Transverse colon (tissue), 4 donors: ENCODE measurements around the gene NID1. TPM values are rescaled to one million over a fixed set of nuclear protein-coding genes. Genes with fewer than 3 reads are reported as not detected.

Source experiments
- DNase-seq: peaks from one replicate; pipeline ENCODE4 v3.0.0-alpha.2; 2019
- H3K27ac ChIP-seq, 4 donors: fragments of 200-600 bp; sonication (generic); 2 replicates each; pipeline ENCODE4 v1.5.1; 2016 to 2018; ENCODE audit warnings: inconsistent platforms in 4 of 4
- H3K27me3 ChIP-seq: fragments of 200-600 bp; sonication (generic); 2 replicates; pipeline ENCODE4 v1.5.1; 2017; ENCODE audit warnings: inconsistent platforms
- H3K36me3 ChIP-seq, 4 donors: fragments of 200-600 bp; sonication (generic); 2 replicates each; pipeline ENCODE4 v1.5.1; 2017 to 2019; ENCODE audit warnings: inconsistent platforms in 4 of 4
- H3K4me1 ChIP-seq, 4 donors: fragments of 200-600 bp; sonication (generic); 2 replicates each; pipeline ENCODE4 v1.5.1; 2017 to 2020; ENCODE audit warnings: inconsistent platforms in 4 of 4
- H3K4me3 ChIP-seq, 4 donors: fragments of 200-600 bp; sonication (generic); 1 replicate in 1 of 4; 2 replicates in 3 of 4; pipeline versions ENCODE4 v1.5.1 to v1.6.1; 2017 to 2019; ENCODE audit warnings: inconsistent platforms in 4 of 4
- H3K9me3 ChIP-seq, 2 donors: fragments of 200-600 bp; sonication (generic); 2 replicates each; pipeline ENCODE4 v1.5.1; 2017 to 2019; ENCODE audit warnings: inconsistent platforms in 2 of 2
- CTCF ChIP-seq, 5 experiments: fragments of 200-600 bp in 3 of 5; fragments of 450-650 bp in 2 of 5; sonication (generic) in 3 of 5; IDR thresholded peaks; 1 replicate in 2 of 5; 2 replicates in 3 of 5; pipeline ENCODE4 v1.5.1; 2016 to 2017; ENCODE audit warnings: antibody characterized with exemption in 5 of 5, inconsistent platforms in 3 of 5, mild to moderate bottlenecking in 2 of 5, moderate library complexity in 1 of 5
- EP300 ChIP-seq: sonication (generic); formaldehyde crosslinking; IDR thresholded peaks from one replicate; pipeline ENCODE4 v1.6.1; 2017; ENCODE audit warnings: antibody characterized with exemption, low read depth
- POLR2A ChIP-seq: fragments of 450-650 bp; IDR thresholded peaks from one replicate; pipeline ENCODE4 v1.6.1; 2016; ENCODE audit warnings: antibody characterized with exemption, mild to moderate bottlenecking, moderate library complexity
- POLR2AphosphoS5 ChIP-seq, 3 donors: sonication (generic); formaldehyde crosslinking; IDR thresholded peaks; one replicate each; pipeline ENCODE4 v1.6.1; 2016; ENCODE audit warnings: antibody characterized with exemption in 3 of 3
- WGBS, 2 donors: methylation state at CpG; one replicate each; pipeline ENCODE4 v1.1.5; 2018; ENCODE audit warnings: low coverage in 1 of 2; 5-methylcytosine and 5-hydroxymethylcytosine counted together
- in situ Hi-C, 4 donors: fragments of 200-750 bp; cut with MboI; loops; one replicate each; pipeline versions ENCODE4 v1.15.0 to v1.15.1; 2017; ENCODE audit warnings: low sequenced_read_pairs in 3 of 4, low pct_ligation_motif_present in 1 of 4, low pct_unique_long_range_greater_than_20kb in 1 of 4
- intact Hi-C: fragments of 100-400 bp; cut with DNase I; formaldehyde crosslinking; loops from one replicate; pipeline ENCODE4 v1.15.1; 2023; ENCODE audit warnings: low total_unique reads
- total RNA-seq, 4 donors: library from RNA; depleted of rRNA; stranded (reverse); fragments of >200 nt; gene quantifications; one replicate each; pipeline ENCODE4 v1.1.0, GENCODE V29; 2016

Gene NID1
- total RNA-seq, 4 donors from 2014 or later, result 42.7 to 133 (median 63.5) TPM

GRCh38 chr1:235989105-235989504 lies 75.8 kb downstream of the NID1 start:
- WGBS, 2 donors, result 75% methylated on average over 1 of the region's 1 CpG; no CpG with 5 or more reads in 1 of the 2 donors
- no peaks in the 10 kb centered on the region for H3K27me3 ChIP-seq
- H3K27ac ChIP-seq, result no peak overlapping the region
- H3K4me1 ChIP-seq, result peaks cover 0 to 9% (median 4%) of the 10 kb centered on the region in 4 donors
- peaks cover 0 to 15% (median 6%) of the 10 kb centered on the region in 4 donors for H3K36me3 ChIP-seq
- DNase-seq, result no peak
- H3K4me3 ChIP-seq, result no peak overlapping the region
- TF ChIP-seq EP300 (no peak), CTCF (IDR thresholded peaks at IDR 0.05) (no peak), POLR2A (no peak), POLR2AphosphoS5 (IDR thresholded peaks at IDR 0.05) (no peak)
- intact Hi-C loops (no loop called here), in situ Hi-C loops (no loop called here)
- no peaks in the 10 kb centered on the region for H3K9me3 ChIP-seq

GRCh38 chr1:235986869-235987268 lies 78.0 kb downstream of the NID1 start:
- in situ Hi-C loops (no loop called here), intact Hi-C loops (no loop called here)
- H3K4me1 ChIP-seq, result peaks cover 2 to 12% (median 5%) of the 10 kb centered on the region in 4 donors
- DNase-seq, result no peak
- peak overlapping the region in 2 of 4 donors; percentile 16 to 37 for H3K27ac ChIP-seq
- no peak overlapping the region for H3K4me3 ChIP-seq
- TF ChIP-seq EP300, result no peak
- no peaks in the 10 kb centered on the region for H3K9me3 ChIP-seq
- WGBS, 2 donors, result 67 to 75% methylated on average over 2 to 3 of the region's 3 CpGs
- H3K27me3 ChIP-seq, result no peaks in the 10 kb centered on the region
- H3K36me3 ChIP-seq, result peaks cover 0 to 15% (median 4%) of the 10 kb centered on the region in 4 donors

- peaks cover 0 to 13% (median 4%) of the 10 kb centered on the region in 4 donors for H3K36me3 ChIP-seq
- in situ Hi-C loops (no loop called here), intact Hi-C loops (no loop called here)
- peak overlapping the region; percentile 47 to 67 (median 64) for H3K27ac ChIP-seq
- H3K4me3 ChIP-seq, result no peak overlapping the region
- H3K27me3 ChIP-seq, result no peaks in the 10 kb centered on the region
- H3K9me3 ChIP-seq, result no peaks in the 10 kb centered on the region
- TF ChIP-seq POLR2AphosphoS5 (IDR thresholded peaks at IDR 0.05) (peak in 1 of 3 donors; percentile 11), CTCF (IDR thresholded peaks at IDR 0.05) (no peak)
- 70 to 76% methylated on average over 6 of the region's 6 CpGs for WGBS, 2 donors
- peaks cover 2 to 12% (median 5%) of the 10 kb centered on the region in 4 donors for H3K4me1 ChIP-seq
- DNase-seq, result no peak
Measured at GRCh38 chr1:235984041-235984825, 80.7 kb downstream of the NID1 start.

- no peak overlapping the region for H3K27ac ChIP-seq
- H3K9me3 ChIP-seq, result no peaks in the 10 kb centered on the region
- 60 to 82% methylated on average over 1 to 3 of the region's 3 CpGs for WGBS, 2 donors
- H3K36me3 ChIP-seq, result peaks cover 0 to 32% (median 8%) of the 10 kb centered on the region in 4 donors
- TF ChIP-seq POLR2AphosphoS5 (IDR thresholded peaks at IDR 0.05) (no peak), CTCF (IDR thresholded peaks at IDR 0.05) (no peak), POLR2A (no peak), EP300 (no peak)
- intact Hi-C loops (no loop called here), in situ Hi-C loops (no loop called here)
- no peak for DNase-seq
- no peak overlapping the region for H3K4me3 ChIP-seq
- peaks cover 2 to 7% (median 4%) of the 10 kb centered on the region in 4 donors for H3K4me1 ChIP-seq
- no peaks in the 10 kb centered on the region for H3K27me3 ChIP-seq
Measured at GRCh38 chr1:235980976-235981375, 83.9 kb downstream of the NID1 start.
